GM12875 (cell line): ENCODE results near the gene ITGA8.

ENCODE experiments used
- H3K4me3 ChIP-seq: one replicate; pipeline ENCODE4 v1.5.1; 2011; ENCODE audit warnings: low read depth, low read length, control low read depth
- TF ChIP-seq, protein P1 (sequence below): IDR thresholded peaks from 2 replicates; pipeline ENCODE4 v1.5.1; 2011; ENCODE audit warnings: low read depth, mild to moderate bottlenecking, control low read depth, inconsistent platforms, low read length, moderate library complexity, borderline replicate concordance; ENCODE audit not compliant: insufficient read depth

Gene ITGA8

DNA sequence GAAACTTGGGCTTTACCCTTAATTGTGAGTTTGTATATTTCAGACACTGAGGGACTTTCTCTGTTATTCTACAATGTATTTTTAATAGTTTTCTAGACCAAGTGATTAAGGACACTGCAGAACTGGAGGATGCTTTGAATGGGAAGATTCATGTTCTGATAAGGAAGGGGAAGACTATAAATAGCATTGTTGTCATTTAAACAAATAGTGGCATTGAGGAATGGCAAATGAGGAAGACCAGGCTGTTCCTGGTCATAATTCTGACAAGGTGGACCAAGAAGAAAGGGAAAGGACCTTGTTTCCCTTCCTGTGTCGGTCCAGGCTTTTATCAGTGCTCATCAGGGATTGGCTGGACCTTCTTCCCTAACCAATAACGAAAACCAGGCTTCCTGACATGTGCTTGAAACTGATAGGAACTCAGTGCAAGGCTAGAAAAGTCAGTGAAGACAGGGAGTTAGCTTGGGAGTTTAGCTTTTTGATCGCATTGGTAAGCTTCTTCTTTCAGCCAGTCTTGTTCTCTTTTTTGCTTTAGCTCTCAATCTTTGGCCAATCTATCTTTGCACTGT lies 116.2 kb downstream of the ITGA8 start:
- TF ChIP-seq, protein P1, sequence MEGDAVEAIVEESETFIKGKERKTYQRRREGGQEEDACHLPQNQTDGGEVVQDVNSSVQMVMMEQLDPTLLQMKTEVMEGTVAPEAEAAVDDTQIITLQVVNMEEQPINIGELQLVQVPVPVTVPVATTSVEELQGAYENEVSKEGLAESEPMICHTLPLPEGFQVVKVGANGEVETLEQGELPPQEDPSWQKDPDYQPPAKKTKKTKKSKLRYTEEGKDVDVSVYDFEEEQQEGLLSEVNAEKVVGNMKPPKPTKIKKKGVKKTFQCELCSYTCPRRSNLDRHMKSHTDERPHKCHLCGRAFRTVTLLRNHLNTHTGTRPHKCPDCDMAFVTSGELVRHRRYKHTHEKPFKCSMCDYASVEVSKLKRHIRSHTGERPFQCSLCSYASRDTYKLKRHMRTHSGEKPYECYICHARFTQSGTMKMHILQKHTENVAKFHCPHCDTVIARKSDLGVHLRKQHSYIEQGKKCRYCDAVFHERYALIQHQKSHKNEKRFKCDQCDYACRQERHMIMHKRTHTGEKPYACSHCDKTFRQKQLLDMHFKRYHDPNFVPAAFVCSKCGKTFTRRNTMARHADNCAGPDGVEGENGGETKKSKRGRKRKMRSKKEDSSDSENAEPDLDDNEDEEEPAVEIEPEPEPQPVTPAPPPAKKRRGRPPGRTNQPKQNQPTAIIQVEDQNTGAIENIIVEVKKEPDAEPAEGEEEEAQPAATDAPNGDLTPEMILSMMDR, result no peak

DNA sequence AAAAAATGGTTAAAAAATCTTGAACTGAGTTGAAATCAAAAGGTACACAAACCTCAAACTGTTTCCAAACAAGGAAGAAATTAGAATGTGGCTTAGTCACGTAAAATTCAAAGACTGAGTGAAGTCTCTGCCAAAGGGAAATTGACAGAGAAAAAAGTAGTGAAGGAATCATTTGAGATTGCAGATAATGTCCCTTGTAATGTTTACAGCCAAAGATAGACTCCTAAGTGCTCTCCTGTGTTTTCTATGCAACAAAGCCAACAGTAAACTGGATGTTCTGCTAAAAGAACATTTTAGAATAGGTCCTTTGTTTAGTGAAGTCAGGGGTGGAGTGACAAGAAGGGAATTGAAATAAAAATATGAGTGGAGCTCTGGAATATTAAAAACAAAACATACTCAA lies 117.9 kb downstream of the ITGA8 start:
- TF ChIP-seq, protein P1, result no peak

More for the DNA sequence above, 116.2 kb downstream of the ITGA8 start:
- H3K4me3 ChIP-seq, result no peak overlapping the region

DNA sequence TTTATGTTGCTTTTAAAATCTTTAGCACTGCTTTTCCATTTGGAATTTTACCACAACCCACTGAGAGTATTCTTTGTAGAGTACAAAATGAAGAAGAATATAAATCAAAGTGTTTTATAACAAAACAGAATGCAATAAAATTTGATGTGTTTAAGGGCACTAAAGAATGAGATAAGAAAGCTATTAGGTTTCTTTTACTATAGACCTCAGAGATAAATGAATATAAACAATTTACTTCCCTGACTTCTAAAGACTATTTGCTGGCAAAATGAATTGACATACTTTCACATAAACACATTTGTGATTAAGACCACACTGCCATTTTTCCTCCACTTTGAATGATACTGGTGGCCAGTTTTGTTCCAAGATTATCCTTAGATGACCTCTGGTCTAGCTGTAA lies 124.5 kb downstream of the ITGA8 start:
- no peak overlapping the region for H3K4me3 ChIP-seq
- TF ChIP-seq, protein P1, result no peak

More for the DNA sequence above, 117.9 kb downstream of the ITGA8 start:
- no peak overlapping the region for H3K4me3 ChIP-seq

DNA sequence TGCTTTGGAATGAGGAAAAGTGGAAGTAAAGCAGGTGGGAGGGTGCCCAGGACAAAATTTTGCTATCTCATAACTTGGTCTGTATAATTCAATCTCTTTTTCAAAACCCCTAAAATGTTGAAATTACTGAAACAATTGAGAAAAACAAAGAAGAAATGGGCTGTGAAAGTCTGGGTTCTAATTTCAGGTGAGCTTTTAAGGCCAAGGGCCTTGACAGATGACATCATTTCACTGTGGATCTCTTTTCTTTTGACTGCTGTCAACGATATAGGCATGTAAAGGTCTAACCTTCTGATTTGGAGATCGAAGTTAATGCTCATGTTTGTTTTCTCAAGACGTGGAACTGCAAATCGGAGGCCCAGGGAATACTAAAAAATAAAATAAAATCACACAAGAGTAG lies 127.8 kb downstream of the ITGA8 start:
- no peak overlapping the region for H3K4me3 ChIP-seq
- TF ChIP-seq, protein P1, result no peak

DNA sequence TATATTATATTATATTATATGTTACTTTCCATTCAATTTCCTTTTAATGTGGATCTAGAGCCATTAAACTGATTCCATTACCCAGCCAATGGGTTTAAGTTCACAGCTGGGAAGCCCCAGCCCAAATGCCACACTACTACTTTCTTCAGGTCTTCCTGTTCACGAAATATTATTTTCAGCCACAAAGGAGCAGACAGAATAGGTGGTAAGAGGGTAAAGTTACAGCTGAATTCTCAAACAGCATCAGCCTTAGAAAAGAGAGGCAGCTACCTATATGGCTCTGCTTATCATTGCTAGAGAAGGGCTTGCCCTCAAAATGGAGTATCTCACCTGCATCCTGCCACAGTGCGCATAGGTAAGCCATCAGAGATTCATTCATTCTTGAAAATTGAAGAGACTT lies 128.3 kb downstream of the ITGA8 start:
- TF ChIP-seq, protein P1, result no peak
- H3K4me3 ChIP-seq, result no peak overlapping the region

DNA sequence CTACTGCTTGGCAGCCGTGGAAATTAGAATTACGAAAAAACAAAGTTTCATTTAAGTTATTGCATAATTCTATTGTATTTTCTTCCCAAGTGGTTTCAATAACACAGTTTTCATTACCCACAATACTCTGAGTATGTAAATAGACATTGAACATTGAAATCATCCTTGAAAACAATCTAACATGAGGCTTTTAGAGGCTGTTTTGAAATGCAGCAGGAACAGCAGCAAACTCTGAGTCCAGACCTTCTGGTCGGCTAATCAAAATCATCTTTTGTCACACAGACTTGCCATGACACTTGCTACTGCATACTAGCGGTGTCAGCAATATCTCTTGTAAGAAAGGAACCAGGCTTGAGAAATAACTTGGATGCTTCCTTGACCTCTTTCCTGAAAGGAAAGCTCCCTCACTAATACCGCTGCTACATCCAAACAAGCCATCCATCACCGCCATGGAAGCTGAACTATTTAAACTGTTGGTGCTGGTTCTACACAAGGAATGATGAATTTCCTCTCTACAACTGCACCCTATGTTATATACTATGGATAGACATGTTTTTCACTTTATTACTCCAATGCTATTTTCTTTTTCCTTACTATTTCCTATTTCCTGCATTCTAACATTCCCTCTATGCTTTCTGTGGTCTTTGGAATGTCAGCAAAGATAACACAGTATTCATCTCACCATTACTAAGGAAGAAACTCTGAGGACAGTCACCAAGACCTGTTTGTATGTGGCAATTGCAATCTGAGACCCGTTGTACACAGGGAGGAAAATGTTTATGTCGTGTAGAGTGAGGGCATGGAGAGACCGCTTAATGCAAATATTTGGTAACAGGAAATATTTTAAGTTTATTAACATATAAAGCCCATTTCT lies 130.8 kb downstream of the ITGA8 start:
- no peak overlapping the region for H3K4me3 ChIP-seq
- TF ChIP-seq, protein P1, result no peak

DNA sequence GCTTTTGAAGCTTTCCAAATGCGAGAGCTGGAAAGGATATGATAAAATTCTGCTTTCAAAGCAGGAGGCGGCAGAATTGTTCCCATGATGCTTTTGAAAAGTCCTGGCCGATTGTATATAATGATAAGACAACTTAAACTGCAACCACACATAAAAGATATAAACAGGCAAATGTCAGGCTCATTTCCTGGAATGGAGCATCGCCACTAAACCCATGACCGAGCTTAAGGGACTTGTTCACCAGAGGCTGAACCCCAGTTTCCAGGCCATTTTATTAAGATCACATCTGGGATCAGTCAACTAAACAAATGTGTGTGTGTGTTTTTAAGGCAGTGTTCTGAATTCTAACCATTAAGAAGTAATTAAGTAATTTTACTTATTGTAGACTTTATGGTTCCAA lies 131.6 kb downstream of the ITGA8 start:
- TF ChIP-seq, protein P1, result no peak
- H3K4me3 ChIP-seq, result no peak overlapping the region
